Measurements from ENCODE around the gene RHOT2. TPM values are rescaled to one million over a fixed set of nuclear protein-coding genes. Genes with fewer than 3 reads are reported as not detected.

RHOT2 gene
- total and polyA plus RNA-seq, 9 of the 15 experiments (the other 6 are each of a cell fraction or from before 2014, with no cell fraction given) = 5.0 to 373 (median 112) TPM

DNA sequence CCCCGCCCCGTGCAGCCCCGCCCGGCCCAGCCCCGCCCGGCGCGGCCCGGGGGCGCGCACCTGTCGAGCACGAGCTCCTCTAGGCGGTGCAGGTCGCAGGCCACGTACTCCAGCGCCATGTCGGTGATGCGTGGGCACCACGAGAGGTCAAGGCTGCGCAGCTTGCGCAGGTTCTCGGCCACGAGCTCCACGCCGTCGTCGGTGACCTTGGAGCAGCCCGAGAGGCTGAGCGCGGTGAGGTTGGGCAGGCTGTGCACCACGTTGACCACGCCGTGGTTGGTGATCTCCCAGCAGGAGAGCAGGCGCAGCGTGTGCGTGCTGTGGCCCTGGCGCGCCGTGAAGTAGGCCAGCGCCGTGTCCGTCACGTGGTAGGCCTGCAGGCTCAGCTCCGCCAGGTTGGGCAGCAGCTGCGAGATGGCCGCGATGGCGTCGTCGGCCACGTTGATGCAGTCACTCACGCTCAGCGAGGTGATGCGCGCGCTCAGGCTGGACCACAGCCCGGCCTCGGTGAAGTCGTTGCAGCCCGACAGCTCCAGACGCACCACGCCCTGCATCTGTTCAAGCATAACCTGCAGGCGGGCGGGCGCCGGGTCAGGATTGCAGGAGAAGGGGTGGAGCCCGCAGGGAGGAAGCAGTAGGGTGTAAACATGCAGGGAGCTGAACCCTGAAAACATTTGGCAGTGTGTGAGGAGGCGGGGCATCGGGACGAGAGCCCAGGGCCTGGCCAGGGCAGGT is 27.6 kb downstream of the RHOT2 start (continued):
- TF ChIP-seq, protein P1, sequence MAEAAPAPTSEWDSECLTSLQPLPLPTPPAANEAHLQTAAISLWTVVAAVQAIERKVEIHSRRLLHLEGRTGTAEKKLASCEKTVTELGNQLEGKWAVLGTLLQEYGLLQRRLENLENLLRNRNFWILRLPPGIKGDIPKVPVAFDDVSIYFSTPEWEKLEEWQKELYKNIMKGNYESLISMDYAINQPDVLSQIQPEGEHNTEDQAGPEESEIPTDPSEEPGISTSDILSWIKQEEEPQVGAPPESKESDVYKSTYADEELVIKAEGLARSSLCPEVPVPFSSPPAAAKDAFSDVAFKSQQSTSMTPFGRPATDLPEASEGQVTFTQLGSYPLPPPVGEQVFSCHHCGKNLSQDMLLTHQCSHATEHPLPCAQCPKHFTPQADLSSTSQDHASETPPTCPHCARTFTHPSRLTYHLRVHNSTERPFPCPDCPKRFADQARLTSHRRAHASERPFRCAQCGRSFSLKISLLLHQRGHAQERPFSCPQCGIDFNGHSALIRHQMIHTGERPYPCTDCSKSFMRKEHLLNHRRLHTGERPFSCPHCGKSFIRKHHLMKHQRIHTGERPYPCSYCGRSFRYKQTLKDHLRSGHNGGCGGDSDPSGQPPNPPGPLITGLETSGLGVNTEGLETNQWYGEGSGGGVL (CRISPR knock-in tag; IDR thresholded peaks at IDR 0.05) = no peak
- TF ChIP-seq ZNF584 (CRISPR knock-in tag; IDR thresholded peaks at IDR 0.05; ENCODE audit: low read depth) (no peak), SREBF2 (CRISPR knock-in tag; IDR thresholded peaks at IDR 0.05) (no peak), SNIP1 (IDR thresholded peaks at IDR 0.05; ENCODE audit: low read depth) (no peak), FOSL1 (tag; conservative IDR thresholded peaks at IDR 0.05) (no peak), ADNP (tag; IDR thresholded peaks at IDR 0.05) (no peak), ZNF830 (CRISPR knock-in tag; IDR thresholded peaks at IDR 0.05) (no peak), SIN3B (IDR thresholded peaks at IDR 0.05; ENCODE audit: low read depth) (peak; percentile 30; the same call in 1 of the 2 replicates), NFATC3 (IDR thresholded peaks at IDR 0.05) (no peak), GTF2A2 (tag; IDR thresholded peaks at IDR 0.05) (no peak), ILK (tag; IDR thresholded peaks at IDR 0.05; ENCODE audit: borderline replicate concordance, low read depth) (no peak), CHCHD3 (CRISPR knock-in tag; IDR thresholded peaks at IDR 0.05) (no peak), TFAM (CRISPR knock-in tag; conservative IDR thresholded peaks at IDR 0.05) (no peak), ZNF76 (CRISPR knock-in tag; IDR thresholded peaks at IDR 0.05; ENCODE audit: borderline replicate concordance) (no peak)
- TF ChIP-seq, protein P2, sequence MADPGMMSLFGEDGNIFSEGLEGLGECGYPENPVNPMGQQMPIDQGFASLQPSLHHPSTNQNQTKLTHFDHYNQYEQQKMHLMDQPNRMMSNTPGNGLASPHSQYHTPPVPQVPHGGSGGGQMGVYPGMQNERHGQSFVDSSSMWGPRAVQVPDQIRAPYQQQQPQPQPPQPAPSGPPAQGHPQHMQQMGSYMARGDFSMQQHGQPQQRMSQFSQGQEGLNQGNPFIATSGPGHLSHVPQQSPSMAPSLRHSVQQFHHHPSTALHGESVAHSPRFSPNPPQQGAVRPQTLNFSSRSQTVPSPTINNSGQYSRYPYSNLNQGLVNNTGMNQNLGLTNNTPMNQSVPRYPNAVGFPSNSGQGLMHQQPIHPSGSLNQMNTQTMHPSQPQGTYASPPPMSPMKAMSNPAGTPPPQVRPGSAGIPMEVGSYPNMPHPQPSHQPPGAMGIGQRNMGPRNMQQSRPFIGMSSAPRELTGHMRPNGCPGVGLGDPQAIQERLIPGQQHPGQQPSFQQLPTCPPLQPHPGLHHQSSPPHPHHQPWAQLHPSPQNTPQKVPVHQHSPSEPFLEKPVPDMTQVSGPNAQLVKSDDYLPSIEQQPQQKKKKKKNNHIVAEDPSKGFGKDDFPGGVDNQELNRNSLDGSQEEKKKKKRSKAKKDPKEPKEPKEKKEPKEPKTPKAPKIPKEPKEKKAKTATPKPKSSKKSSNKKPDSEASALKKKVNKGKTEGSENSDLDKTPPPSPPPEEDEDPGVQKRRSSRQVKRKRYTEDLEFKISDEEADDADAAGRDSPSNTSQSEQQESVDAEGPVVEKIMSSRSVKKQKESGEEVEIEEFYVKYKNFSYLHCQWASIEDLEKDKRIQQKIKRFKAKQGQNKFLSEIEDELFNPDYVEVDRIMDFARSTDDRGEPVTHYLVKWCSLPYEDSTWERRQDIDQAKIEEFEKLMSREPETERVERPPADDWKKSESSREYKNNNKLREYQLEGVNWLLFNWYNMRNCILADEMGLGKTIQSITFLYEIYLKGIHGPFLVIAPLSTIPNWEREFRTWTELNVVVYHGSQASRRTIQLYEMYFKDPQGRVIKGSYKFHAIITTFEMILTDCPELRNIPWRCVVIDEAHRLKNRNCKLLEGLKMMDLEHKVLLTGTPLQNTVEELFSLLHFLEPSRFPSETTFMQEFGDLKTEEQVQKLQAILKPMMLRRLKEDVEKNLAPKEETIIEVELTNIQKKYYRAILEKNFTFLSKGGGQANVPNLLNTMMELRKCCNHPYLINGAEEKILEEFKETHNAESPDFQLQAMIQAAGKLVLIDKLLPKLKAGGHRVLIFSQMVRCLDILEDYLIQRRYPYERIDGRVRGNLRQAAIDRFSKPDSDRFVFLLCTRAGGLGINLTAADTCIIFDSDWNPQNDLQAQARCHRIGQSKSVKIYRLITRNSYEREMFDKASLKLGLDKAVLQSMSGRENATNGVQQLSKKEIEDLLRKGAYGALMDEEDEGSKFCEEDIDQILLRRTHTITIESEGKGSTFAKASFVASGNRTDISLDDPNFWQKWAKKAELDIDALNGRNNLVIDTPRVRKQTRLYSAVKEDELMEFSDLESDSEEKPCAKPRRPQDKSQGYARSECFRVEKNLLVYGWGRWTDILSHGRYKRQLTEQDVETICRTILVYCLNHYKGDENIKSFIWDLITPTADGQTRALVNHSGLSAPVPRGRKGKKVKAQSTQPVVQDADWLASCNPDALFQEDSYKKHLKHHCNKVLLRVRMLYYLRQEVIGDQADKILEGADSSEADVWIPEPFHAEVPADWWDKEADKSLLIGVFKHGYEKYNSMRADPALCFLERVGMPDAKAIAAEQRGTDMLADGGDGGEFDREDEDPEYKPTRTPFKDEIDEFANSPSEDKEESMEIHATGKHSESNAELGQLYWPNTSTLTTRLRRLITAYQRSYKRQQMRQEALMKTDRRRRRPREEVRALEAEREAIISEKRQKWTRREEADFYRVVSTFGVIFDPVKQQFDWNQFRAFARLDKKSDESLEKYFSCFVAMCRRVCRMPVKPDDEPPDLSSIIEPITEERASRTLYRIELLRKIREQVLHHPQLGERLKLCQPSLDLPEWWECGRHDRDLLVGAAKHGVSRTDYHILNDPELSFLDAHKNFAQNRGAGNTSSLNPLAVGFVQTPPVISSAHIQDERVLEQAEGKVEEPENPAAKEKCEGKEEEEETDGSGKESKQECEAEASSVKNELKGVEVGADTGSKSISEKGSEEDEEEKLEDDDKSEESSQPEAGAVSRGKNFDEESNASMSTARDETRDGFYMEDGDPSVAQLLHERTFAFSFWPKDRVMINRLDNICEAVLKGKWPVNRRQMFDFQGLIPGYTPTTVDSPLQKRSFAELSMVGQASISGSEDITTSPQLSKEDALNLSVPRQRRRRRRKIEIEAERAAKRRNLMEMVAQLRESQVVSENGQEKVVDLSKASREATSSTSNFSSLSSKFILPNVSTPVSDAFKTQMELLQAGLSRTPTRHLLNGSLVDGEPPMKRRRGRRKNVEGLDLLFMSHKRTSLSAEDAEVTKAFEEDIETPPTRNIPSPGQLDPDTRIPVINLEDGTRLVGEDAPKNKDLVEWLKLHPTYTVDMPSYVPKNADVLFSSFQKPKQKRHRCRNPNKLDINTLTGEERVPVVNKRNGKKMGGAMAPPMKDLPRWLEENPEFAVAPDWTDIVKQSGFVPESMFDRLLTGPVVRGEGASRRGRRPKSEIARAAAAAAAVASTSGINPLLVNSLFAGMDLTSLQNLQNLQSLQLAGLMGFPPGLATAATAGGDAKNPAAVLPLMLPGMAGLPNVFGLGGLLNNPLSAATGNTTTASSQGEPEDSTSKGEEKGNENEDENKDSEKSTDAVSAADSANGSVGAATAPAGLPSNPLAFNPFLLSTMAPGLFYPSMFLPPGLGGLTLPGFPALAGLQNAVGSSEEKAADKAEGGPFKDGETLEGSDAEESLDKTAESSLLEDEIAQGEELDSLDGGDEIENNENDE (IDR thresholded peaks at IDR 0.05; ENCODE audit: low read depth, low read length) = no peak

All from K562 (cell line).